GM12878 (cell line): ENCODE data around the gene FTH1. TPM values are rescaled to one million over a fixed set of nuclear protein-coding genes. Genes with fewer than 3 reads are reported as not detected.

ENCODE experiments used
- ATF7 ChIP-seq: fragments of 450-650 bp; IDR thresholded peaks from 2 replicates; pipeline ENCODE4 v1.6.1; 2016; ENCODE audit warnings: low read depth, mild to moderate bottlenecking
- BHLHE40 ChIP-seq, 2 experiments: fragments of 450-650 bp in 1 of 2; IDR thresholded peaks; 2 replicates each; pipeline ENCODE4 v1.6.1; 2011 to 2017; ENCODE audit warnings: low read depth in 2 of 2, borderline replicate concordance in 1 of 2, improper control_type of control experiment in 1 of 2, low read length in 1 of 2, mild to moderate bottlenecking in 1 of 2
- CHD1 ChIP-seq: IDR thresholded peaks from 2 replicates; pipeline ENCODE4 v1.6.1; 2012; ENCODE audit warnings: low read depth, low read length, improper control_type of control experiment
- CHD2 ChIP-seq: IDR thresholded peaks from 2 replicates; pipeline ENCODE4 v1.6.1; 2011; ENCODE audit warnings: low read depth, low read length, improper control_type of control experiment, borderline replicate concordance
- CHD4 ChIP-seq: fragments of 200-600 bp; sonication (generic); IDR thresholded peaks from 2 replicates; pipeline ENCODE4 v1.6.1; 2016; ENCODE audit warnings: mild to moderate bottlenecking
- CREM ChIP-seq: IDR thresholded peaks from 2 replicates; pipeline ENCODE4 v1.6.1; 2014; ENCODE audit warnings: antibody characterized with exemption, low read depth
- CTCF ChIP-seq, 3 experiments: IDR thresholded peaks in 2 of 3; conservative IDR thresholded peaks in 1 of 3; 2 replicates each; pipeline ENCODE4 v1.5.1; 2011; ENCODE audit warnings: low read depth in 3 of 3, low read length in 3 of 3, mild to moderate bottlenecking in 3 of 3, control low read depth in 2 of 3, moderate library complexity in 2 of 3, inconsistent platforms in 1 of 3, mixed read lengths in 1 of 3; ENCODE audit not compliant: control insufficient read depth in 2 of 3, insufficient read depth in 1 of 3; ENCODE audit errors: extremely low read depth in 1 of 3
- EED ChIP-seq: sonication (generic); IDR thresholded peaks from 2 replicates; pipeline ENCODE4 v1.6.1; 2016; ENCODE audit warnings: antibody characterized with exemption, low read depth
- FOS ChIP-seq: IDR thresholded peaks from 3 replicates; pipeline ENCODE4 v1.6.1; 2011; ENCODE audit warnings: borderline replicate concordance; ENCODE audit not compliant: insufficient read length; ENCODE audit errors: extremely low read depth
- KAT2A ChIP-seq: conservative IDR thresholded peaks from 2 replicates; pipeline ENCODE4 v1.6.1; 2011; ENCODE audit warnings: low read depth, low read length; ENCODE audit not compliant: control insufficient read depth
- LARP7 ChIP-seq: fragments of 450-650 bp; IDR thresholded peaks from 2 replicates; pipeline ENCODE4 v1.6.1; 2017; ENCODE audit warnings: mild to moderate bottlenecking
- MEF2A ChIP-seq: IDR thresholded peaks from 2 replicates; pipeline ENCODE4 v1.6.1; 2011; ENCODE audit warnings: low read depth, mild to moderate bottlenecking, low read length, moderate library complexity; ENCODE audit not compliant: insufficient read depth
- MEF2B ChIP-seq: fragments of 450-650 bp; IDR thresholded peaks from 2 replicates; pipeline ENCODE4 v1.6.1; 2018; ENCODE audit warnings: mild to moderate bottlenecking, moderate library complexity; ENCODE audit not compliant: partially characterized antibody, poor library complexity, severe bottlenecking
- MYC ChIP-seq: IDR thresholded peaks from 2 replicates; pipeline ENCODE4 v1.6.1; 2011; ENCODE audit warnings: mild to moderate bottlenecking, low read length, moderate library complexity, inconsistent platforms; ENCODE audit not compliant: insufficient read depth, insufficient replicate concordance, insufficient read length, severe bottlenecking
- NBN ChIP-seq: fragments of 450-650 bp; IDR thresholded peaks from 2 replicates; pipeline ENCODE4 v1.6.1; 2016
- NFYA ChIP-seq: IDR thresholded peaks from 2 replicates; pipeline ENCODE4 v1.6.1; 2011; ENCODE audit warnings: low read depth, mild to moderate bottlenecking, low read length, improper control_type of control experiment, borderline replicate concordance
- NKRF ChIP-seq: fragments of 450-650 bp; conservative IDR thresholded peaks from 2 replicates; pipeline ENCODE4 v1.6.1; 2017; ENCODE audit warnings: mild to moderate bottlenecking, moderate library complexity
- RAD51 ChIP-seq: fragments of 450-650 bp; IDR thresholded peaks from 2 replicates; pipeline ENCODE4 v1.6.1; 2016; ENCODE audit warnings: moderate library complexity, mild to moderate bottlenecking, inconsistent platforms
- RUNX3 ChIP-seq: IDR thresholded peaks from 2 replicates; pipeline ENCODE4 v1.6.1; 2012; ENCODE audit warnings: low read length, inconsistent platforms
- SMAD1 ChIP-seq: fragments of 450-650 bp; IDR thresholded peaks from 2 replicates; pipeline ENCODE4 v1.6.1; 2018; ENCODE audit warnings: mild to moderate bottlenecking, low read depth; ENCODE audit not compliant: partially characterized antibody
- TBL1XR1 ChIP-seq: IDR thresholded peaks from 2 replicates; pipeline ENCODE4 v1.6.1; 2012; ENCODE audit warnings: low read depth, low read length, improper control_type of control experiment
- TCF3 ChIP-seq: IDR thresholded peaks from 2 replicates; pipeline ENCODE4 v1.6.1; 2012; ENCODE audit warnings: low read depth, mild to moderate bottlenecking, low read length, borderline replicate concordance; ENCODE audit not compliant: insufficient read depth
- WRNIP1 ChIP-seq: IDR thresholded peaks from 2 replicates; pipeline ENCODE4 v1.6.1; 2011; ENCODE audit warnings: low read depth, low read length, improper control_type of control experiment, borderline replicate concordance
- ZNF384 ChIP-seq: IDR thresholded peaks from 2 replicates; pipeline ENCODE4 v1.6.1; 2012; ENCODE audit warnings: low read depth, mild to moderate bottlenecking, low read length, improper control_type of control experiment, borderline replicate concordance
- ZZZ3 ChIP-seq: IDR thresholded peaks from 2 replicates; pipeline ENCODE4 v1.6.1; 2011; ENCODE audit warnings: low read depth; ENCODE audit not compliant: control insufficient read depth, insufficient read length
- polyA plus RNA-seq, 11 experiments: library from polyadenylated mRNA; depleted of rRNA in 4 of 11; unstranded in 6 of 11; stranded (reverse) in 5 of 11; fragments of >200 nt; fragmentation: Nextera tagmentation in 4 of 11; fragmentation: Illumina TruSeq in 1 of 11; extraction: Ambion mirVana in 4 of 11; extraction: Trizol in 1 of 11; gene quantifications; 1 replicate in 1 of 11; 2 replicates in 10 of 11; pipeline versions ENCODE4 v1.2.1 to v1.2.3, GENCODE V29; 2011 to 2016; ENCODE audit warnings: inconsistent platforms in 2 of 11, missing spikeins in 2 of 11, low read depth in 1 of 11
- total RNA-seq, 4 experiments: library from RNA; depleted of rRNA in 3 of 4; stranded (reverse); fragments of >200 nt in 3 of 4; fragmentation: Illumina TruSeq in 1 of 4; extraction: Trizol in 1 of 4; gene quantifications; 2 replicates each; pipeline versions ENCODE4 v1.2.1 to v1.2.3, GENCODE V29; 2013 to 2021
- TF ChIP-seq, protein P1 (sequence below): fragments of 450-650 bp; IDR thresholded peaks from 2 replicates; pipeline ENCODE4 v1.6.1; 2018; ENCODE audit warnings: mild to moderate bottlenecking, low read depth, moderate library complexity; ENCODE audit not compliant: partially characterized antibody

FTH1 gene
- total and polyA plus RNA-seq, 10 of the 15 experiments (the other 5 are each of a cell fraction or from before 2014, with no cell fraction given): 289 to 4,154 (median 960) TPM

GRCh38 chr11:61966734-61967115 lies 709 bp downstream of the FTH1 start (continued):
- TF ChIP-seq CHD1: peak; percentile 30; the same call in 1 of the 2 replicates
- TF ChIP-seq CREM: no peak
- no peak for TF ChIP-seq MEF2A
- peak; percentile 21 for TF ChIP-seq SMAD1
- TF ChIP-seq FOS: no peak
- no peak for TF ChIP-seq ZNF384
- TF ChIP-seq NKRF: no peak; the same call in 1 of the 2 replicates
- TF ChIP-seq TBL1XR1: no peak
- TF ChIP-seq WRNIP1: 0 out of 2 replicates have a peak, but pooled peaks have one; percentile 67
- no peak for TF ChIP-seq NFYA
- 0 out of 2 replicates have a peak, but pooled peaks have one; percentile 6 for TF ChIP-seq RAD51
- no peak for TF ChIP-seq EED
- no peak for TF ChIP-seq ATF7
- TF ChIP-seq, protein P1, sequence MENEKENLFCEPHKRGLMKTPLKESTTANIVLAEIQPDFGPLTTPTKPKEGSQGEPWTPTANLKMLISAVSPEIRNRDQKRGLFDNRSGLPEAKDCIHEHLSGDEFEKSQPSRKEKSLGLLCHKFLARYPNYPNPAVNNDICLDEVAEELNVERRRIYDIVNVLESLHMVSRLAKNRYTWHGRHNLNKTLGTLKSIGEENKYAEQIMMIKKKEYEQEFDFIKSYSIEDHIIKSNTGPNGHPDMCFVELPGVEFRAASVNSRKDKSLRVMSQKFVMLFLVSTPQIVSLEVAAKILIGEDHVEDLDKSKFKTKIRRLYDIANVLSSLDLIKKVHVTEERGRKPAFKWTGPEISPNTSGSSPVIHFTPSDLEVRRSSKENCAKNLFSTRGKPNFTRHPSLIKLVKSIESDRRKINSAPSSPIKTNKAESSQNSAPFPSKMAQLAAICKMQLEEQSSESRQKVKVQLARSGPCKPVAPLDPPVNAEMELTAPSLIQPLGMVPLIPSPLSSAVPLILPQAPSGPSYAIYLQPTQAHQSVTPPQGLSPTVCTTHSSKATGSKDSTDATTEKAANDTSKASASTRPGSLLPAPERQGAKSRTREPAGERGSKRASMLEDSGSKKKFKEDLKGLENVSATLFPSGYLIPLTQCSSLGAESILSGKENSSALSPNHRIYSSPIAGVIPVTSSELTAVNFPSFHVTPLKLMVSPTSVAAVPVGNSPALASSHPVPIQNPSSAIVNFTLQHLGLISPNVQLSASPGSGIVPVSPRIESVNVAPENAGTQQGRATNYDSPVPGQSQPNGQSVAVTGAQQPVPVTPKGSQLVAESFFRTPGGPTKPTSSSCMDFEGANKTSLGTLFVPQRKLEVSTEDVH: no peak
- TF ChIP-seq CTCF (IDR thresholded peaks at IDR 0.05 in 2 of 3, conservative IDR thresholded peaks at IDR 0.05 in 1 of 3; ENCODE audit: control insufficient read depth in 2 of 3, extremely low read depth in 1 of 3, insufficient read depth in 1 of 3, low read depth in 3 of 3, low read length in 3 of 3): no peak
- no peak for TF ChIP-seq ZZZ3
- no peak for TF ChIP-seq MYC
- TF ChIP-seq KAT2A: no peak
- TF ChIP-seq LARP7: no peak
- TF ChIP-seq NBN: no peak
- no peak for TF ChIP-seq MEF2B
- TF ChIP-seq RUNX3: peak; percentile 53
- no peak for TF ChIP-seq TCF3
- no peak for TF ChIP-seq CHD4
- no peak for TF ChIP-seq BHLHE40 (IDR thresholded peaks at IDR 0.05; ENCODE audit: borderline replicate concordance in 1 of 2, low read depth in 2 of 2, low read length in 1 of 2)
- no peak for TF ChIP-seq CHD2
